Activated naive CD8-positive, alpha-beta T cell treated with anti-CD3 and anti-CD28 coated beads, Interleukin-2, amount 50 U/mL, for 16 hours (primary cell): Measurements from ENCODE around the gene DRG1.
A peak's percentile ranks its signal among the peaks of the same experiment; 100 is the strongest.
"Not testable (repeated sequence)": the region's sequence is repeated elsewhere in the genome, so short reads cannot be mapped to it uniquely, and the experiment has no call there.

Experiments used
- DNase-seq: peaks from one replicate; pipeline ENCODE4 v3.0.0-alpha.2; 2020; ENCODE audit warnings: low read depth, low spot score

DRG1 gene, protein sequence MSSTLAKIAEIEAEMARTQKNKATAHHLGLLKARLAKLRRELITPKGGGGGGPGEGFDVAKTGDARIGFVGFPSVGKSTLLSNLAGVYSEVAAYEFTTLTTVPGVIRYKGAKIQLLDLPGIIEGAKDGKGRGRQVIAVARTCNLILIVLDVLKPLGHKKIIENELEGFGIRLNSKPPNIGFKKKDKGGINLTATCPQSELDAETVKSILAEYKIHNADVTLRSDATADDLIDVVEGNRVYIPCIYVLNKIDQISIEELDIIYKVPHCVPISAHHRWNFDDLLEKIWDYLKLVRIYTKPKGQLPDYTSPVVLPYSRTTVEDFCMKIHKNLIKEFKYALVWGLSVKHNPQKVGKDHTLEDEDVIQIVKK

DNA sequence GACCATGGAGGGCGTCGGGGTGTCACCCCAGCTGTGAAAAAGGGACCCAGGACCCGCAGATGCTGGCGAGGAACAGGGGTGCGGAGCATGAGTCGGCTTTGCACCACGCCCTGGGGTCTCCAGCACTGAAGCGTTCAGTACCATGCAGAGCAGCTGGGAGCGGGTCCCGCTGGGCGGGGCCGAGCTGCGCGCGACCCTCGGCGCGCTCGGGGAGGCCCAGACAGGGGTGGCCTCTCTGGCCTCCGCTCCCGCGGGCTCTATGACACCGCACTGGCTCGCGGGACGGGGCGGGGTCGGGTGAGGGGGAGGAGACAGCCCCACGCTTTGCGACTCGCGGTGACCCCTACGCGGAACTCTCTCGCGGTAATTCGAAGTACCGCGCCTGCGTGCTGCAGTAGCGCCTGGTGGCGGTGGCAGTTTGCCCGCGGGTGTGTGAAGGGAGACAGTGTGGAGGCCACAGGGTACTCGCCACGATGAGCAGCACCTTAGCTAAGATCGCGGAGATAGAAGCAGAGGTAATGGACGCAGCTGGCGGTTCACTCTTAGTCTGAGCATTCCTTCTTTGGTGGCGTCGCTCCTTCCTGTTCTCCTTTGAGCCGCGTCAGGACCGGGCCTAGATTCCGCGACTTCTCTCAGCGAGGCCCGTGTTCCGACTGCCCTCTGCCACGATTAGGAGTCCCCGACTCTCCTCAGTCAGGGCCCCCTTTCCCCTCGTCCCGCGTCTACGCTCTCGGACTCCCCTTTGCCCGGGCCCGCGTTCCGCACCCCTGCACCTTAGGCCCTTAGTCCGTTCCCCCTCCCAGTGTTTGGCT, at the start of gene DRG1:
TSS of gene DRG1 (plus strand) at position 394 of the 812 bp plus-strand sequence. CDS start at position 474, 80 bp downstream.
- peak; percentile 96 for DNase-seq

DNA sequence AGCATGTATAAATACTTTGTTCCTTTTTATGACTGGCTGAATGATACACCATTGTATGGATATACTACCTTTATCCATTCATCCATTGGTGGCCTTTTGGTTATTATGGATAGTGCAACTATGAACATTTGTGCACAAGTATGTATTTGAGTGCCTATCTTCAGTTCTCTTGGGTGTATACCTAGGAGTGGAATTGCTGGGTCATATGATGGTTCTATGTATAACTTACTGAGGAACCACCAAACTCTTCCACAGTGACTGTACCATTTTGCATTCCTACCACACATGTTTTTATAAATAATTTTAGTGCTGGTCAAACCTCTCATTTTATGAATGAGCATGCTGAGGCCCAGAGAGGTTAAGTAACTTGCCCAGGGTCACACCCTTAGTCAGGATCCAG, 49.4 kb upstream of the DRG1 start:
- no peak for DNase-seq

DNA sequence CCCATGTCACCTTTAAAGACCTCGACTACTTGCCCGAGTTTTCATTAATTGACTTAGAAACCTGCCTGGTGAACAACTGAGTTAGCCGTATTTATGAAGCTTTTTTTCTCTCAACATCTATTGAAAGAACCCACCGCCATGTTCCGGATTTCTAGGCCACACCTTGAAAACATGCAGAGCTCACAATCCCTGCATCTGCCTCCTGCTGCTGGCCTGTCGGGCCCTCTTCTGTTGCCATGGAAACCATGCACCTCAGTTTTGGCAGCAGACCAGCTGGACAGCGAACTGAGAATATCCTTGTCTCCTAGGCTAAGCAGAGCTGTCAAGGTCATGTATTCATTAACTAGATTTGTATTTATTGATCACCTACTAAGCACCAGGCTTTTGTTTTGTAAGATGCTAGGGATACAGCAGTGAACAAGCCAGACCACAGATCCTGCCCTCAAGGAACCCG, 49.0 kb upstream of the DRG1 start:
- DNase-seq = no peak

DNA sequence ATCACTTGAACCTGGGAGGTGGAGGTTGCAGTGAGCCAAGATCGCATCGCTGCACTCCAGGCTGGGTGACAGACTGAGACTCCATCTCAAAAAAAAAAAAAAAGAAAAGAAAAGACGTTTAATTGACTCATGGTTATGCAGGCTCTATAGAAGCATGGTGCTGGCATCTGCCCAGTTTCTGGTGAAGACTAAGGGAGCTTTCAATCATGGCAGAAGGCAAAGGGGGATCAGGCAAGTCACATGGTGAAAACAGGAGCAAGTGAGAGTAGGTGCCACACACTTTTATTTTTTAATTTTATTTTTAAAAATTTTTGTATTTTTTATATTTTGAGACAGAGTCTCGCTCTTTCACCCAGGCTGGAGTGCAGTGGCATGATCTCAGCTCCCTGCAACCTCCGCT, 44.9 kb upstream of the DRG1 start:
- no peak for DNase-seq

DNA sequence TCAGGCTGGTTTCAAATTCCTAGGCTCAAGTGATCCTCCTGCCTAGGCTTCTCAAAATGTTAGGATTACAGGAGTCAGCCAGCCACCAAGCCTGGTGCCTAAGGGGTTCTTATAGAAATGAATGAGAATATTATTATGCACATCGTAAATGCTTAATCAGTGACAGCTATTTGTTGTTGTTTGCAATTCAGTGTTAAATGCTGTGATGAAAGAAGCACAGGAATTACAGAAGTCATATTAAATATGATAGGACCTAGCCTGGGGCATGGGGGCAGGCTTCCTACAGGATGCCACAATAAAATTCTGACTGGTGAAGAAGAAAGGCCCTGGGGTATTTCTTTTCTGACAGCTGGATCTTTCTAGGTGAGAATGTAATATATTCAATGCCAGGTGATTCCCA, 39.4 kb upstream of the DRG1 start:
- DNase-seq = no peak

DNA sequence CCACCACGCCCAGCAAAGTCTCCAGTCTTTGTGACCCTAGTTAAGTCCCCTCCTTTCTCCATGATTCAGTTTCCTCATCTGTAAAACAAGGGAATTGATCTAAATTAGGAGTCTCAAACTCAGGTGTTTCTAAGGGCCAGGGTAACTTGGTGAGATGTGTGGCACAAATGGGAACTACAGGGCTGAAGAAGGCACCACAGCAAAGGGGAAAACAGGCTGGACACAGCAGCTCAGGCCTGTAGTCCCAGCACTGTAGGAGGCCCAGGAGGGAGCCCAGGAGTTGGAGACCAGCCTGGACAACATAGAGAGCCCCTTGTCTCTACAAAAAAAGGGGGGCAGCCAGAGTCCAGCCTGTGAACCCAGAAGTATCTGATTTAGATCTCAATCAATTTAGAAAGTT, 37.7 kb upstream of the DRG1 start:
- DNase-seq = no peak

DNA sequence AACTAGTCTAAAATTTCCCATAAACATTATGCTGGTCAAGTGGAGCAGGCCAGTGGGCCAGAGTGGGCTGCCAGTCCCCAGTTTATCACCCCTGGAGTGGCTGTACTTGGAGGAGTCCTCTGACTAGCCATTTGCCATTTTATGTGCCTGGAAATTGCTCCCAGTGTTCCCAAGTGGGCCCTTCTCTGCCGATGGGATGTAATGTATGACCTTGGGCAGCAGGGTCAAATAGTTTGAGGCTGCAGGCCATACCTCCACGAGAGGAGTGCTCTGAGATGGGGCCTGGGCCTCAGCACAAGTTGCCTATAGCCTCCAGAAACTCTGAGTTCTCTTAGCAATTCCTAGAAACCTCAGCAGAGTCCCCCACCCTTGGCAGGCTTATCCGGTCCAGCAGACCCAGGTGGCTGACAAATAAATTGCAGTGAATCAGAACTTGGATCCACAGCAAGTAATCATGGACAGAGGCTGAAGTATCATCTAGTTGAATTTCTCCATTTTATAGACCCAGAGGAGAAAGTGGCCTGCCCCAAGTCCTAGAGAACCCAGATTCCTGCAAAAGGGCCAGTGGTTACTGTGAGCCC, 35.4 kb upstream of the DRG1 start:
- DNase-seq = no peak

DNA sequence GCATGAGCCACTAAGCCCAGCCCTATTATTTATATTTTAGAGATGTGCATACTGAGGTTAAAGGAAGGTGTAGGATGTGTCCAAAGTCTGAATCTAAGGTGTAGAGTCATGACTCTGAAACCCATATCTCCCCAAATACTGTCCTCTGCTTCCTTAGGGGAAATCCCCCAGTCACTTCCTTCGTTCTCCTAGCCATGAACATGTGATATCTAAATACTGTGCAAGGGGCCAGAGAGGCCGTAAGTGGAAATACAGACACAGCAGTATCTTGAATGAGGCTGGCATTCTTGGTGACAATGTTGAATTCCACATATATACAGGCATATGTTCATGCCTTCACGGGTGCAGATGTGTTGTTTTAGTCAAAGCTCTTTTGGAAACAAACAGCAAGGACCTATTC, 32.0 kb upstream of the DRG1 start:
- DNase-seq = no peak

DNA sequence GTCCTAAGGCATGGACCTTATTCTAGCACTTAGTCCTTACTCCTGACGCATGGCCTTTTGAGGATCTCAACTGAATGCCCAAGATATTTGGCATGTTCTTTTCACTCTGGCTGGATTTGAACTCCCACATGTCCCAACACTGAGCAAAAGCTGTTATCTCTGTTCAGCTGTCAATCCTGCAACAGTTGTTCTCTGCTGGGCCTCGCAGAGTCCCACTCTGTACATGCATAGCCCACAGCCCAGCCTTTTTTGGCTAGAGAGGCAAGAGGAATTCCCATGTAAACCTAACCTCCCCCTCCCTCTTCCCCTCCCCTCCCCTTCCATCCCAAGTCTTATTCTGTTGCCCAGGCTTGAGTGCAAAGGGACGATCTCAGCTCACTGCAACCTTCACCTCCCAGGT, 21.8 kb upstream of the DRG1 start:
- no peak for DNase-seq

DNA sequence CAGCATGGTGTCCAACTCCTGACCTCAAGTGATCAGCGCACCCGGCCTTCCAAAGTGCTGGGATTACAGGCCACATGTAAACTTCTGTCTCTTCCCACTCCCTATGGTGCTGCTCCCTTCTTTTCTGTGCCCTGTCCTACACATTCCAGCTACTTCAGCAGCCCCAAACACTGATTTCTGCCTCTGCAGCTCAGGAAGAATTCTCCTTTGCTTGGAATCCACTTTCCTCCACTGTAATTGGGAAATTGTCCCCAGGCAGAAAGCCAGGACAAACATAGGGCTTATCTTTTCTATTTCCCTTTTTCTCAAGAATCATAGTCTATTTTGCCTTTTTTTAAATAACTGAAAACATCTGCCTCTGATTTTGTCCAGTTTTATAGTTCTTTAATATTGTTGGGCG, 21.3 kb upstream of the DRG1 start:
- DNase-seq = no peak

DNA sequence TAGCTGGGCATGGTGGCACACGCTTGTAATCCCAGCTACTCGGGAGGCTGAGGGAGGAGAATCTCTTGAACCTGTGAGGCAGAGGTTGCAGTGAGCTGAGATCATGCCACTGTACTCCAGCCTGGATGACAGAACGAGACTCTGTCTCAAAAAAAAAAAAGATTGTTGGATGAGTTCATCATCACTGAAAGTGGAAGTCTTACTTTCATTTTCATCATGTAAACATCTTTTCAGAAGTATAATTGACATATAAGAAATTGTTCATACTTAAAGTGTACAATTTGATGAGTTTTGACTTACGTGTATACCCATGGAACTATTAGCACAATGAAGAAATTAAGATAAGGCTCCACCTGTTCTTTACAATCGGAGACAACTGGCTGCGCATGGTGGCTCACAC, 20.8 kb upstream of the DRG1 start:
- DNase-seq = not testable (repeated sequence)

DNA sequence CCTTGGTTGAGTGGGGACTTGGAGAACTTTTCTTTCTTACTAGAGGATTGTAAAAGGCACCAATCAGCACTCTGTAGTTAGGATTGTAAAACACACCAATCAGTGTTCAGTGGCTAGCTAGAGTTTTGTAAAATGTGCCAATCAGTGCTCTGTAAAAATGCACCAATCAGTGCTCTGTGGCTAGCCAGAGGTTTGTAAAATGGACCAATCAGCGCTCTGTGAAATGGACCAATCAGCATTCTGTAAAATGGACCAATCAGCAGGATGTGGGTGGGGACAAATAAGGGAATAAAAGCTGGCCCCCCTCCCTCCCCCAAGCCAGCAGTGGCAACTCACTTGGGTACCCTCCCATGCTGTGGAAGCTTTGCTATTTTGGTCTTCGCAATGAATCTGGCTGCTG, 5.5 kb upstream of the DRG1 start:
- no peak for DNase-seq

DNA sequence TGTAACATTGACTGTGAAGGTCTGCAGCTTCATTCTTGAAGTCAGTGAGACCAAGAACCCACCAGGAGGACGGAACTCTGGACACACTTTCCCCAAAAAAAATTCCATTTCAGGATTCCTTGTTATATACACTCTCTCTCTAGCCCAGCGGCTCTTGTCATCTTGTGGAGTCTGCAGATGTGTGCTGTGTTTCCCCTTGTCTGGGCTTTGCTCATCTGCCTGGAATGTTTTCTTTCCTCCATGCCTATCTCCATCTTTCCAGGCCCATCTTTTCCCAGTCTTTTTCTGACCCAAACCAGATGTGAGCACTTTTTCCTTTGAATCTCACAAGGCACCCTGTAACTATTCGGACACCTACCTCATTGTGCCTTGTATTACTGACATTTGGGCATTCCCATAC, 5.1 kb upstream of the DRG1 start:
- DNase-seq = no peak

DNA sequence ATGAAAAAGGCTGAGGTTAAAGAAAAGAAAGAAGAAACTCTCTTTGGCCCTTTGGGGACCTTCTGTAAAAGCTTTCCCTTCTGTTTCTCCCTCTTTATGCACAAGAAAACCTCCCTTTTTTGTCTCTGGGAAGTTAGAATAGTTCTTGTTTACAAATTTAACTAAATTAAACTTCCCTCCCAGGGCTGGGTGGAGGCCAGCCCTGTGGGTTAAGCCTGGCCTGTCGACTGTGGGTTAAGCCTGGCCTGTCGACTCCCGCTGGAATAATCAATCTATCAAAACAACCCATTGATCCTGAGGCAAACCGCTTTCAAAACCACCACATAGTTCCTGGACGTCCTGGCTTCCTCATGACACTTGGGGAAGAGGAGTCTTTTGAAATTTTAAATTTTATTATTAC, 1.2 kb upstream of the DRG1 start:
- DNase-seq = no peak

DNA sequence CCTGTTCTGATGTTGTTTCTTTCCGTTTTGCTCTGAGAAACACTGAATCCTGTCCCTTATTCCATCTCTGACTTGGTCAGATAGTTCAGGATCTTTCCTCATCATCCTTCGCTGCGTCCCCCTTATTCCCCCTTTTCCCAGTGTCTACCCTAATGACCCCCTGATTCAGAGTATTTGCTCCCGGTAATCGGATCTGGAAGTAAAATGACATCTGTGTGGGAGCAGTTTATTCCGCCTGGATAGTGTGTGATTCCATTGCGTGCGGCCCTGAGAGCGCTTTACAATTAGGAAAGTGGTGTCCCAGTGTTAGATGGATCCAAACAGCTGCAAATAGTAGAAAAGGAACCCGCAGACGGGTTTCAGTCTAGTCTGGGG, 606 bp downstream of the DRG1 start:
- no peak for DNase-seq

DNA sequence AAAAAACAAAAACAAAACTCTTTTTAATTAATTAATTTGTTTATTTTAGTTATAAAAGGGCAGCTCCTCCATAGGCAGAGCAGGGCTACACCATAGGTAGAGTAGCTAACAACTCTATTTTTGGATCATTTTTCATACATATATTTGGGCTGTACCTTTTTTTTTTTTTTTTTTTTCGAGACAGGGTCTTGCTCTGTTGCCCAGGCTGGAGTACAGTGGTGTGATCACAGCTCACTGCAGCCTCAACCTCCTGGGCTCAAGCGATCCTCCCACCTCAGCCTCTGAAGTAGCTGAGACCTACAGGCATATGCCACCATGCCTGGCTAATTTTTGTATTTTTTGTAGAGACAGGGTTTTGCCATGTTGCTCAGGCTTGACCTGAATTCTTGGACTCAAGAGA, 2.9 kb downstream of the DRG1 start:
- DNase-seq = not testable (repeated sequence)

DNA sequence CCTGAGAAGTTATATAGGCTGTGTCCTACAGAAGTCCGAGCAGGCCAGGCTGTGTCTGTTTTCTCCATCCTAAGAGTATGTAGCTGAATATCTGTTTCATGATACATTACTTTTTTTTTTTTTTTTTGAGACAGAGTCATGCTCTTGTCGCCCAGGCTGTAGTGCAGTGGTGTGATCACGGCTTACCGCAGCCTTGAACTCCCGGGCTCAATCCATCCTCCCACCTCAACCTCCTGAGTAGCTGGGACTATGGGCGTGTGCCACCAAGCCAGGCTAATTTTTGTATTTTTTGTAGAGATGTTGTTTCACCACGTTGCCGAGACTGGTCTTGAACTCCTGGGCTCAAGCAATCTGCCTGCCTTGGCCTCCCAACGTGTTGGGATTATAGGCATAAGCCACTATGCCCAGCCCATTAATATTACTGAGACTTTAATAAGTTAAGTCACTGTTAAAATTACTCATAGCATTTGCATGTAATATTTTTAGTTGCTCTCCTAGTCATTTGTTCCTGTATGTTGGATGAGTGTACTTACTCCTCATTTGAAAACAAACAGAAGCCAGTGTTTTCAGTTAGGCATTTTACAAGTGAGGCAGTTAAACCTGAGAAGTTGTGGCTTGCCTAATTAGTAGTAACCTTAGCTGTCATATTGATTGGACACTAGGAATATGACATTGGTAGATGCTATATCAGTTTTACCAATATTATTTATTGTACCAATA, 26.1 kb downstream of the DRG1 start:
- no peak for DNase-seq

DNA sequence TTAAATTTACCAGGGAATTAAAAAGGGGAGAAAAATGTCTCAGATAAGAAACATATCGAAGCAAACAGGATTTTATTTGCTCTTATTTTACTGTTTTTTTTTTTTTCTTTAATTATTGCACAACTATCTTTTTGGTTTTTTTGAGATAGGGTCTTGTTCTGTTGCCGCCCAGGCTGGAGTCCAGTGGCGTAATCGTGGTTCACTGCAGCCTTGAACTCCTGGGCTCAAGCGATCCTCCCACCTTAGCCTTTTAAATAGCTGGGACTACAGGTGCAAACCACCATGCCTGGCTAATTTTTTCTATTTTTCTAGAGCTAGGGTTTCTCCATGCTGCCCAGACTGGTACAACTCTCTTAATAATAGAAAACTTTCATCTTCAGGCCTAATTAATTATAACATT, 32.5 kb downstream of the DRG1 start:
- no peak for DNase-seq

DNA sequence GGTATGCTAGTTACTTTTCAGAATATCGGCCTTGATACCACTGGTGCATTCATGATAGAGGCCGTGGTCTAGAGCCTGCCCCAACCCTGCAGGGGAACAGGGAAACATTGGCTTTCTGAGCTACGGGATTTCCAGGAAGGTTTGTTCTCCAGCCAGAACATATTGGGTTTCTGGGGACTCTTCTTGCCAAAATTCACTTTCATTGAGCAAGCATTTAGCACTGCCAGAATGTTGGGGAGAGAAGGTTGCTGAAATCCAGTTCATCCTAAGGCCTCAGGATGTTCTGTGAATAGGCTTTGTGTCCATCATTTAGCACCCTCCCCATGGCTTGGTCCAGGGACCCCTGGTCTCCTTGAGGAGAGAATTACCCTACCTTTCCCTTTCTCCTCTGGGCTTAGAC, 36.7 kb downstream of the DRG1 start:
- DNase-seq = no peak

DNA sequence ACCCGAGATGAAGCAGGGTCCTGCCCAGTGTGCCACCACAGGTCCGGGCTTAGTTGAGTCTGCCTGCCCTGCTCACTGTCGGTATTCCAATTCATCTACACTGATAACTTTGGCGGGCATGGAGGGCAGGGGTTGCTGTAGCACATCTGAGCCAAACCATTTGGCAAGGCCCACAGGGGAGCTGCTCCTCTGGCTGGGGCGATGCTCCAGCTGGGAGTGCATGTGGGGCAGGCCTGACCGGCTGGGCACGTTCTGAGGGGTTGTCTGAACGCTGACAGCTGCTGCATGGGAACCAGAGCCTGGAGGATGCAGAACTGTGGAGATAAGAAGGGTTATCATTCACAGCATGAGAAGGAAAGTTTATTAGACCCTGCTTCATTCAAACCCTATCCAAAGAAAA, 40.4 kb downstream of the DRG1 start:
- DNase-seq = no peak

DNA sequence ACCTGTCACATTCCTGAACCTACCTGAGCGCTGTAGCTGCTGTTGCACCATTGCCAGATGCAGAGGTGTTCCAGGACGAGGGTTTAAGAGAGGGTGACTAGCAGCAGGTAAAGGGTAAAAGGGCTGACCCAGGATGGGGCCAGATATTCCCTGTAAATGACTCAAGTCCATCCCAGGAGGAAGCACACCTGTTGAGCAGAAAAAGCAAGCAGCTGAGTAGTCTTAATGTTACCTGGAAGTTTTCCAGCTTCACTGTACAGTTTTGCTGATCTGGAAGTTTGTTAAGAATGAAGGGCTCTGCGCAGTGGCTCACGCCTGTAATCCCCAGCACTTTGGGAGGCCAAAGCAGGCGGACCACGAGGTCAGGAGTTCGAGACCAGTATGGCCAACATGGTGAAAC, 41.3 kb downstream of the DRG1 start:
- no peak for DNase-seq

DNA sequence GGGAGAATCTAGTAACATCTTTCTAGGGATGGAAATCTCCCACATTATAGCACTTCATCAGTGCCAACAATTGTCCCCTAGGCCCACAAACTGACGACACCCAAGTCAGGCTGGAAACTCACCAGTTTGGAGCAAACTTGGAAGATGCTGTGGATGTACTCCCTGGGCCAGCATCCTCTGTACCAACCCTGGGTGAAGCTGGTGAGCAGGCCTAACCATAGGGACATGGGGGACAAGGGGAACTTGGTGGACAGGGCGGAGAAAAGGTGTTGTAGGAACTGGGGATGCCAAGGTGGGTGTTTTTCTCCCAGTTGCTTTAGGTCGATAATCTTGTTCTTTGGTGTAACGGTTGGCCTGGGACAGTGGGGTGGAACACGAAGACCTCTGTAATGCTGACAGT, 42.2 kb downstream of the DRG1 start:
- DNase-seq = no peak
